GM19023 (cell line): ENCODE results near the gene ROM1.
"Not testable (repeated sequence)": the region's sequence is repeated elsewhere in the genome, so short reads cannot be mapped to it uniquely, and the experiment has no call there.

Experiments
- ATAC-seq: cut with Tn5 transposase; IDR thresholded peaks from one replicate; pipeline ENCODE4 v1.9.1; 2021; ENCODE audit warnings: mild to moderate bottlenecking, moderate library complexity; ENCODE audit not compliant: unreplicated experiment

The ROM1 gene

GRCh38 chr11:62648185-62648966 lies 35.3 kb downstream of the ROM1 start:
- ATAC-seq = no peak

GRCh38 chr11:62648967-62649364 lies 35.9 kb downstream of the ROM1 start:
- no peak for ATAC-seq

GRCh38 chr11:62649486-62649885 lies 36.4 kb downstream of the ROM1 start:
- ATAC-seq = no peak

- not testable (repeated sequence) for ATAC-seq
Measured at GRCh38 chr11:62650283-62650682, 37.2 kb downstream of the ROM1 start.

GRCh38 chr11:62652161-62653006 lies 39.3 kb downstream of the ROM1 start:
- ATAC-seq = no peak

- ATAC-seq = no peak
Measured at GRCh38 chr11:62654297-62654696, 41.2 kb downstream of the ROM1 start.

- no peak for ATAC-seq
Measured at GRCh38 chr11:62656796-62657429, 43.9 kb downstream of the ROM1 start.

- ATAC-seq = peak; percentile 43
Measured at GRCh38 chr11:62664405-62665074, 51.5 kb downstream of the ROM1 start.
